SK-N-MC (cell line): ENCODE data around the gene ZNF92.
A peak's percentile ranks its signal among the peaks of the same experiment; 100 is the strongest.

ENCODE experiments used
- EZH2 ChIP-seq: fragments of 200-600 bp; sonication (generic); IDR thresholded peaks from one replicate; pipeline ENCODE4 v1.6.1; 2017; ENCODE audit warnings: antibody characterized with exemption
- POLR2AphosphoS5 ChIP-seq: IDR thresholded peaks from 2 replicates; pipeline ENCODE4 v1.6.1; 2012; ENCODE audit warnings: mild to moderate bottlenecking, low read depth, low read length, borderline replicate concordance

GRCh38 chr7:65373608-65374351, at the start of gene ZNF92:
- TF ChIP-seq EZH2: no peak
- peak; percentile 97 for TF ChIP-seq POLR2AphosphoS5
